ENCODE data around the gene PSMD6.

Gene PSMD6

GRCh38 chr3:63966871-63967270, 56.4 kb downstream of the PSMD6 start:
- no peaks in the 10 kb centered on the region for H3K36me3 ChIP-seq (ENCODE audit: control insufficient read depth, insufficient read depth, low read length)
- TF ChIP-seq, protein P1, sequence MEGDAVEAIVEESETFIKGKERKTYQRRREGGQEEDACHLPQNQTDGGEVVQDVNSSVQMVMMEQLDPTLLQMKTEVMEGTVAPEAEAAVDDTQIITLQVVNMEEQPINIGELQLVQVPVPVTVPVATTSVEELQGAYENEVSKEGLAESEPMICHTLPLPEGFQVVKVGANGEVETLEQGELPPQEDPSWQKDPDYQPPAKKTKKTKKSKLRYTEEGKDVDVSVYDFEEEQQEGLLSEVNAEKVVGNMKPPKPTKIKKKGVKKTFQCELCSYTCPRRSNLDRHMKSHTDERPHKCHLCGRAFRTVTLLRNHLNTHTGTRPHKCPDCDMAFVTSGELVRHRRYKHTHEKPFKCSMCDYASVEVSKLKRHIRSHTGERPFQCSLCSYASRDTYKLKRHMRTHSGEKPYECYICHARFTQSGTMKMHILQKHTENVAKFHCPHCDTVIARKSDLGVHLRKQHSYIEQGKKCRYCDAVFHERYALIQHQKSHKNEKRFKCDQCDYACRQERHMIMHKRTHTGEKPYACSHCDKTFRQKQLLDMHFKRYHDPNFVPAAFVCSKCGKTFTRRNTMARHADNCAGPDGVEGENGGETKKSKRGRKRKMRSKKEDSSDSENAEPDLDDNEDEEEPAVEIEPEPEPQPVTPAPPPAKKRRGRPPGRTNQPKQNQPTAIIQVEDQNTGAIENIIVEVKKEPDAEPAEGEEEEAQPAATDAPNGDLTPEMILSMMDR (IDR thresholded peaks at IDR 0.05; ENCODE audit: insufficient read depth, low read length, poor library complexity, severe bottlenecking): no peak
- no peaks in the 10 kb centered on the region for H3K27me3 ChIP-seq (replicated peaks; ENCODE audit: control insufficient read depth, insufficient read depth, low read length)
- H3K4me3 ChIP-seq (replicated peaks; ENCODE audit: low read depth, low read length): no peak overlapping the region
- DNase-seq (ENCODE audit: extremely low read depth, insufficient read length): no peak

DNA sequence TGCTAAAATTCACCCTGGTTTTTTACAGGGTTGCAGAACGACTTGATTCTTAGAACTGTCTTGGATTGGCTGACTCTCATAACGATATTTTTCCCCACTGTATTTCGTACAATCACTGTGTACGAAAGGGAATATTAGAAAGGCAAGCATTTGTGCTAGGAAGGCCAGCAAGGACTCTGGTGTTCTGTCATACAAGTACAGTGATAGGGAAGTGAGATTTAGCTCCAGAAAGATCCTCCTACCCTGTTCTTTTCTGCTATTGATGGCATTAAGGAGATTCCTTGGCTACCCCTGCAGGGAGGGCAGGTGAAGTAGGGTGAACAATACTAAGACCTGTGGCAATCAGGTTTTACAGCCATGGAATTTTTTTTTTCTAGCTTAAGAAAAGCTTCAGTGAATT, 57.3 kb downstream of the PSMD6 start:
- TF ChIP-seq, protein P1 (IDR thresholded peaks at IDR 0.05; ENCODE audit: insufficient read depth, low read length, poor library complexity, severe bottlenecking): no peak
- DNase-seq (ENCODE audit: extremely low read depth, insufficient read length): no peak
- H3K27me3 ChIP-seq (replicated peaks; ENCODE audit: control insufficient read depth, insufficient read depth, low read length): no peaks in the 10 kb centered on the region
- no peak overlapping the region for H3K4me3 ChIP-seq (replicated peaks; ENCODE audit: low read depth, low read length)
- H3K36me3 ChIP-seq (ENCODE audit: control insufficient read depth, insufficient read depth, low read length): no peaks in the 10 kb centered on the region

- DNase-seq (ENCODE audit: extremely low read depth, insufficient read length): no peak
- Histone ChIP-seq H3K27me3 (replicated peaks; ENCODE audit: control insufficient read depth, insufficient read depth, low read length) (no peaks in the 10 kb centered on the region), H3K36me3 (ENCODE audit: control insufficient read depth, insufficient read depth, low read length) (no peaks in the 10 kb centered on the region), H3K4me3 (replicated peaks; ENCODE audit: low read depth, low read length) (no peak overlapping the region)
- TF ChIP-seq, protein P1 (IDR thresholded peaks at IDR 0.05; ENCODE audit: insufficient read depth, low read length, poor library complexity, severe bottlenecking): no peak
Observed at GRCh38 chr3:63964681-63965485, 58.4 kb downstream of the PSMD6 start.

- TF ChIP-seq, protein P1 (IDR thresholded peaks at IDR 0.05; ENCODE audit: insufficient read depth, low read length, poor library complexity, severe bottlenecking): no peak
Observed at GRCh38 chr3:63963496-63963895, 59.8 kb downstream of the PSMD6 start.

GRCh38 chr3:63961891-63962290, 61.4 kb downstream of the PSMD6 start:
- peak; percentile 23 for DNase-seq (ENCODE audit: extremely low read depth, insufficient read length)
- H3K36me3 ChIP-seq (ENCODE audit: control insufficient read depth, insufficient read depth, low read length): no peaks in the 10 kb centered on the region
- no peaks in the 10 kb centered on the region for H3K27me3 ChIP-seq (replicated peaks; ENCODE audit: control insufficient read depth, insufficient read depth, low read length)
- TF ChIP-seq, protein P1 (IDR thresholded peaks at IDR 0.05; ENCODE audit: insufficient read depth, low read length, poor library complexity, severe bottlenecking): peak; percentile 60
- no peak overlapping the region for H3K4me3 ChIP-seq (replicated peaks; ENCODE audit: low read depth, low read length)

More at GRCh38 chr3:63963496-63963895, 59.8 kb downstream of the PSMD6 start:
- no peaks in the 10 kb centered on the region for H3K36me3 ChIP-seq (ENCODE audit: control insufficient read depth, insufficient read depth, low read length)
- H3K4me3 ChIP-seq (replicated peaks; ENCODE audit: low read depth, low read length): no peak overlapping the region
- no peak for DNase-seq (ENCODE audit: extremely low read depth, insufficient read length)
- H3K27me3 ChIP-seq (replicated peaks; ENCODE audit: control insufficient read depth, insufficient read depth, low read length): no peaks in the 10 kb centered on the region
